SU-DHL-6 (cell line): ENCODE measurements around the gene OR6C76.
"Not testable (repeated sequence)": the region's sequence is repeated elsewhere in the genome, so short reads cannot be mapped to it uniquely, and the experiment has no call there.

Experiments used
- CTCF ChIP-seq: fragments of 200-600 bp; sonication (generic); IDR thresholded peaks from one replicate; pipeline ENCODE4 v1.5.1; 2017; ENCODE audit warnings: antibody characterized with exemption, mild to moderate bottlenecking, low read length, moderate library complexity; ENCODE audit not compliant: insufficient read depth, poor library complexity, severe bottlenecking
- EZH2phosphoT487 ChIP-seq: fragments of 200-600 bp; sonication (generic), shearing (Covaris generic); conservative IDR thresholded peaks from 2 replicates; pipeline ENCODE4 v1.6.1; 2018; ENCODE audit warnings: mild to moderate bottlenecking, antibody characterized with exemption, low read length, moderate library complexity, mixed read lengths

- TF ChIP-seq CTCF, EZH2phosphoT487: not testable (repeated sequence)
Observed at GRCh38 chr12:55409133-55409532, 16.9 kb upstream of the OR6C76 start.
